ENCODE measurements around the gene MT3. TPM values are rescaled to one million over a fixed set of nuclear protein-coding genes. Genes with fewer than 3 reads are reported as not detected.
"Not testable (repeated sequence)": the region's sequence is repeated elsewhere in the genome, so short reads cannot be mapped to it uniquely, and the experiment has no call there.

MT3 gene
- total RNA-seq, 1 donor from 2014 or later: 7.9 TPM

GRCh38 chr16:56617212-56618085, 28.1 kb downstream of the MT3 start:
- no peaks in the 10 kb centered on the region for H3K27me3 Mint-ChIP-seq (ENCODE audit: low read depth)

DNA sequence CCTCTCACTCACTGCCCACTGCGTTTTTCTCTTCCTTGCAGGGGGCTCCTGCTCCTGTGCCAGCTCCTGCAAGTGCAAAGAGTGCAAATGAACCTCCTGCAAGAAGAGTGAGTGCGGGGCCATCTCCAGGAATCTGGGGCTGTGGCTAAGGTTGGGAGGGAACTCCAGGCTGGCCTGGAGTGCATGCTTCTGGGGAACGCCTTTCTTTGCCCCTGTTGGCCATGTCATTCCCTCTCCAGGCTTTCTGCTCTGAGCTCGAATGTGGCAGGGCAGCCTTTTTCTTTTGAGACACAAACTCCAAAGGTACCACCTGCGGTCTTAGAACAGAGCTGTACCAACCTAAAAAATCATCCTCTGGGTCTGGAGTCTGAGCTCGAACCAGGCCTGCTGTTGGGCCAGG, 28.8 kb downstream of the MT3 start:
- intact Hi-C loops (cut with micrococcal nuclease): loop anchor here (10.0 kb wide), 2 partner anchors 327 to 397 kb away; no protein-coding TSS in a partner anchor
- Mint-ChIP-seq H3K27me3 (ENCODE audit: low read depth) (no peaks in the 10 kb centered on the region), H3K36me3 (ENCODE audit: low read depth) (no peaks in the 10 kb centered on the region), H3K4me1 (ENCODE audit: low read depth) (peaks cover 45% of the 10 kb centered on the region), H3K9me3 (no peaks in the 10 kb centered on the region), H3K27ac (no peak overlapping the region), H3K4me3 (ENCODE audit: low read depth) (peak overlapping the region; percentile 87)
- DNase-seq (ENCODE audit: low spot score): no peak

More at GRCh38 chr16:56617212-56618085, 28.1 kb downstream of the MT3 start:
- no peaks in the 10 kb centered on the region for H3K36me3 Mint-ChIP-seq (ENCODE audit: low read depth)
- H3K4me3 Mint-ChIP-seq (ENCODE audit: low read depth): peak overlapping the region; percentile 87
- no peaks in the 10 kb centered on the region for H3K9me3 Mint-ChIP-seq
- intact Hi-C loops (cut with micrococcal nuclease): loop anchor here (1.0 to 10.0 kb wide), 5 partner anchors 8 to 397 kb away; partner anchors contain the start of genes MT1E and MT2A
- peak overlapping the region; percentile 68 for H3K27ac Mint-ChIP-seq
- H3K4me1 Mint-ChIP-seq (ENCODE audit: low read depth): peaks cover 48% of the 10 kb centered on the region
- DNase-seq (ENCODE audit: low spot score): peak; percentile 64

DNA sequence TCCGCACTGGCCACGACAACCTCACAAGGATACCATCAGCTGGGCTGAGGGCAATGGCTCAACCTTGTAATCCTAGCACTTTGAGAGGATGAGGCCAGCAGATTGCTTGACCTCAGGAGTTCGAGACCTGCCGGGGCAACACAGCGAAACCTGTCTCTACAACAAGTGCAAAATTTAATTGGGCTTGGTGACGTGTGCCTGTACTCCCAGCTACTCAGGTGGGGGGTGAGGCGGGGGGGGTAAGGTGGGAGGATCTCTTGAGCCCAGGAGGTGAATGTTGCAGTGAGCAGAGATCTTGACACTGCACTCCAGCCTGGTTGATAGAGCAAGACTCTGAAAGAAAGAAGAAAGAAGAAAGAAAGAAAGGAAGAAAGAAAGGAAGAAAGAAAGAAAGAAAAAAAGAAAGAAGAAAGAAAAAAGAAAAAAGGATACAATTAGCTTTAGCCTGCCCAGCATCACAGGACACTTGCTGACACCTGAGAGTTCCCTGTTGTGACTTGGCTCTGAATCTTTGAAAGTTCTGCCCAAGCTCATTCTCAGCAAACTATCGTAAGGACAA, 31.1 kb downstream of the MT3 start:
- no peak for DNase-seq (ENCODE audit: low spot score)
- Mint-ChIP-seq H3K27me3 (ENCODE audit: low read depth) (no peaks in the 10 kb centered on the region), H3K27ac (no peak overlapping the region), H3K4me1 (ENCODE audit: low read depth) (peaks cover 31% of the 10 kb centered on the region), H3K9me3 (no peaks in the 10 kb centered on the region), H3K36me3 (ENCODE audit: low read depth) (peaks cover 5% of the 10 kb centered on the region), H3K4me3 (ENCODE audit: low read depth) (no peak overlapping the region)
- intact Hi-C loops (cut with micrococcal nuclease): no loop called here

DNA sequence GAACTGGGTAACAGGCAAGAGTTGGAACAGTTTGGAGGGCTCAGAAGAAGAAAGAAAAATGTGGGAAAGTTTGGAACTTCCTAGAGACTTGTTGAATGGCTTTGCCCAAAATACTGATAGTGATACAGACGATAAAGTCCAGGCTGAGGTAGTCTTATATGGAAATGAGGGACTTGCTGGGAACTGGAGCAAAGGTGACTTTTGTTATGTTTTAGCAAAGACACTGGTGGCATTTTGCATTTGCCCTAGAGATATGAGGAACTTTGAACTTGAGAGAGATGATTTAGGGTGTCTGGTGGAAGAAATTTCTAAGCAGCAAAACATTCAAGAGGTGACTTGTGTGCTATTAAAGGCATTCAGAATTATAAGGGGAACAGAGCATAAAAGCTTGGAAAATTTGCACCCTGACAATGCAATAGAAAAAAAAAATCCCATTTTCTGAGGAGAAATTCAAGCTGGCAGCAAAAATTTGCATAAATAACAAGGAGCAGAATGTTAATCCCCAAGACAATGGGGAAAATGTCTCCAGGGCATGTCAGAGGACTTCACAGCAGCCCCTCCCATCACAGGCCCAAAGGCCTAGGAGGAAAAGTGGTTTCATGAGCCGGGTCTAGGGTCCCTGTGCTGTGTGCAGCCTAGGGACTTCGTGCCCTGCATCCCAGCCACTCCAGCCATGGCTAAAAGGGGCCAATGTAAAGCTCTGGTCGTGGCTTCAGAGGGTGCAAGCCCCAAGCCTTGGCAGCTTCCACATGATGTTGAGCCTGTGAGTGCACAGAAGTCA, 32.5 kb downstream of the MT3 start:
- peaks cover 31% of the 10 kb centered on the region for H3K4me1 Mint-ChIP-seq (ENCODE audit: low read depth)
- H3K4me3 Mint-ChIP-seq (ENCODE audit: low read depth); H3K27ac Mint-ChIP-seq; DNase-seq (ENCODE audit: low spot score); H3K9me3 Mint-ChIP-seq; H3K27me3 Mint-ChIP-seq (ENCODE audit: low read depth); H3K36me3 Mint-ChIP-seq (ENCODE audit: low read depth); intact Hi-C loops (cut with micrococcal nuclease): not testable (repeated sequence)

DNA sequence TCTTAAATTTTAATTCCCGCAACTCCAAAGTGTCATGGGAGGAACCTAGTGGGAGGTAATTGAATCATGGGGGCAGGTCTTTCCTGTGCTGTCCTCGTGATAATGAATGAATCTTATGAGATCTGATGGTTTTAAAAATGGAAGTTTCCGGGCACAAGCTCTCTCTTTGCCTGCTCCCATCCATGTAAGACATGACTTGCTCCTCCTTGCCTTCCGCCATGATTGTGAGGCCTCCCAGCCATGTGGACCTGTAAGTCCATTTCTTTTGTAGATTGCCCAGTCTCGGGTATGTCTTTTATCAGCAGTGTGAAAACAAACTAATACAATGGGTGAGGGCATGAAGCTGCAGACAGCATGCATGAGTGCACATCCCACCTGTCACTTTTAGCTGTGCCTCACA, 33.9 kb downstream of the MT3 start:
- H3K27ac Mint-ChIP-seq; H3K9me3 Mint-ChIP-seq; H3K4me3 Mint-ChIP-seq (ENCODE audit: low read depth); H3K36me3 Mint-ChIP-seq (ENCODE audit: low read depth); H3K27me3 Mint-ChIP-seq (ENCODE audit: low read depth); DNase-seq (ENCODE audit: low spot score); intact Hi-C loops (cut with micrococcal nuclease): not testable (repeated sequence)
- H3K4me1 Mint-ChIP-seq (ENCODE audit: low read depth): peaks cover 24% of the 10 kb centered on the region

DNA sequence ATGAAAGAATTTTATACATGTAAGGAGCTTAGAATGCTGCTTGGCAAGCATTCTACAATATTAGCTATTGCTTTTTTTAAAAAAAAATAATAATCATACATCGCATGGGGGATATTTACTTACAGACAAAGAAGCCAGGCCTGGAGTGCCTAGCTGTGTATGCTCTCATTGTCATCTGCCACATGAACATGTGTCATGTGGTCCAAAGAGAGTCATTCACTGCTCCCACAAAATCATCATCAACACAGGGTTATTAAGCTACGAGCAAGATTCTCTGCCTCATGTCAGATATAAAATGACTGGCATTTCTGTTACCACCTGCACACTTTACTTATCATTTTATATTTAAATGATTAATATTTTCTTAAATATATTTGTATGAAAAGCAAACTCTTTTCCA, 34.3 kb downstream of the MT3 start:
- H3K27me3 Mint-ChIP-seq (ENCODE audit: low read depth): peaks cover under 1% of the 10 kb centered on the region
- DNase-seq (ENCODE audit: low spot score): no peak
- H3K36me3 Mint-ChIP-seq (ENCODE audit: low read depth): peaks cover 7% of the 10 kb centered on the region
- no peaks in the 10 kb centered on the region for H3K9me3 Mint-ChIP-seq
- no peak overlapping the region for H3K4me3 Mint-ChIP-seq (ENCODE audit: low read depth)
- H3K4me1 Mint-ChIP-seq (ENCODE audit: low read depth): peaks cover 24% of the 10 kb centered on the region
- no peak overlapping the region for H3K27ac Mint-ChIP-seq
- intact Hi-C loops (cut with micrococcal nuclease): no loop called here

GRCh38 chr16:56625140-56625942, 36.0 kb downstream of the MT3 start, which contains the start of gene MT1E:
Gene MT1E (plus strand): TSS chr16:56625781. CDS start chr16:56625852, 71 bp downstream.
- Mint-ChIP-seq H3K9me3 (no peaks in the 10 kb centered on the region), H3K27me3 (ENCODE audit: low read depth) (peaks cover 5% of the 10 kb centered on the region), H3K36me3 (ENCODE audit: low read depth) (peaks cover 7% of the 10 kb centered on the region), H3K4me1 (ENCODE audit: low read depth) (peaks cover 24% of the 10 kb centered on the region), H3K4me3 (ENCODE audit: low read depth) (peak within 1 kb of the TSS; percentile 94), H3K27ac (peak within 1 kb of the TSS; percentile 95)
- intact Hi-C loops (cut with micrococcal nuclease): loop anchor here (1.0 to 5.0 kb wide), 4 partner anchors 8 to 48 kb away; partner anchors contain the start of gene MT2A
- DNase-seq (ENCODE audit: low spot score): peak; percentile 67

DNA sequence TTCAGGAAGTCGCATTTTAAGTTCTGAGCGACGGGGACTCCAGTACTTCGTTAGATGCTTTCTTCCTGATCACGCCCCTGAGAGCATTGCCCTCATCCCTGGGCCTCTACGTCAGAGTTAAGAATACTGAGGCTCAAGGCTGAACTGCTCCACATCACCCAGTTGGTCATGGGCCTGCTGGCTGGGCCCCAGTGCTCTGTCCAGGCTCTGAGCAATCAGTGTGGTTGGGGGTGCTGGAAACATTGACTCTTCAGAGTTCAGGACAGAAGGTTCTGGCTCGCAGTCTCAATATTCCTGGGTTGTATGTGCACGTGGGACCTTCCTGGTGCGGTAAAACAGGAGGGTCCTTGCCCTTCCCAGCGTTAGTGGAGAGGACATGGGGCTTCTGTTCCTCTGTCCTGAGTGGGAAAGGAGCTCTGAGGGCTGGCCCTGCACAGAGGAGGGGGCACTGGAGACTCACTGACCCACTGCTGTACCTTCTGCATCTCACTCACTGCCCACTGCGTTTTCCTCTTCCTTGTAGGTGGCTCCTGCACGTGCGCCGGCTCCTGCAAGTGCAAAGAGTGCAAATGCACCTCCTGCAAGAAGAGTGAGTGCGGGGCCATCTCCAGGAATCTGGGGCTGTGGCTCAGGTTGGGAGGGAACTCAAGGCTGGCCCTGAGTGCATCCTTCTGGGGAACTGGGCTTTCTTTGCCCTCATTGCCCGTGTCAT, 36.8 kb downstream of the MT3 start:
- intact Hi-C loops (cut with micrococcal nuclease): loop anchor here (1.0 to 5.0 kb wide), 4 partner anchors 9 to 49 kb away; partner anchors contain the start of gene MT2A

DNA sequence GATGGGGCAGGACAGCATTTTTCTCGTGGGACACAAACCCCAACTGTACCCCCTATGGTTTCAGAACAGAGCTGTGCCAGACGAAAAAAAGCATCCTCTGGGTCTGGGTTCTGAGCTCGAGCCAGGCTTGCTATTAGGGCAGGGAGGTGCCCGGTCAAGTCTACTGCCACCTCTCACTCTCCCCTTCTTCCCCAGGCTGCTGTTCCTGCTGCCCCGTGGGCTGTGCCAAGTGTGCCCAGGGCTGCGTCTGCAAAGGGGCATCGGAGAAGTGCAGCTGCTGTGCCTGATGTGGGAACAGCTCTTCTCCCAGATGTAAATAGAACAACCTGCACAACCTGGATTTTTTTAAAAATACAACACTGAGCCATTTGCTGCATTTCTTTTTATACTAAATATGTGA, 37.4 kb downstream of the MT3 start:
- no peak for DNase-seq (ENCODE audit: low spot score)
- Mint-ChIP-seq H3K4me1 (ENCODE audit: low read depth) (peaks cover 26% of the 10 kb centered on the region), H3K36me3 (ENCODE audit: low read depth) (peaks cover 7% of the 10 kb centered on the region), H3K4me3 (ENCODE audit: low read depth) (peak overlapping the region; percentile 94), H3K27me3 (ENCODE audit: low read depth) (peaks cover 17% of the 10 kb centered on the region), H3K9me3 (no peaks in the 10 kb centered on the region), H3K27ac (no peak overlapping the region)
- intact Hi-C loops (cut with micrococcal nuclease): loop anchor here (5.0 kb wide), 1 partner anchor 49 kb away; no protein-coding TSS in a partner anchor

More for the DNA sequence above, 36.8 kb downstream of the MT3 start:
- peaks cover 7% of the 10 kb centered on the region for H3K36me3 Mint-ChIP-seq (ENCODE audit: low read depth)
- H3K27me3 Mint-ChIP-seq (ENCODE audit: low read depth): peaks cover 11% of the 10 kb centered on the region
- no peaks in the 10 kb centered on the region for H3K9me3 Mint-ChIP-seq
- peak overlapping the region; percentile 93 for H3K27ac Mint-ChIP-seq
- peak overlapping the region; percentile 94 for H3K4me3 Mint-ChIP-seq (ENCODE audit: low read depth)
- peaks cover 25% of the 10 kb centered on the region for H3K4me1 Mint-ChIP-seq (ENCODE audit: low read depth)
- no peak for DNase-seq (ENCODE audit: low spot score)

DNA sequence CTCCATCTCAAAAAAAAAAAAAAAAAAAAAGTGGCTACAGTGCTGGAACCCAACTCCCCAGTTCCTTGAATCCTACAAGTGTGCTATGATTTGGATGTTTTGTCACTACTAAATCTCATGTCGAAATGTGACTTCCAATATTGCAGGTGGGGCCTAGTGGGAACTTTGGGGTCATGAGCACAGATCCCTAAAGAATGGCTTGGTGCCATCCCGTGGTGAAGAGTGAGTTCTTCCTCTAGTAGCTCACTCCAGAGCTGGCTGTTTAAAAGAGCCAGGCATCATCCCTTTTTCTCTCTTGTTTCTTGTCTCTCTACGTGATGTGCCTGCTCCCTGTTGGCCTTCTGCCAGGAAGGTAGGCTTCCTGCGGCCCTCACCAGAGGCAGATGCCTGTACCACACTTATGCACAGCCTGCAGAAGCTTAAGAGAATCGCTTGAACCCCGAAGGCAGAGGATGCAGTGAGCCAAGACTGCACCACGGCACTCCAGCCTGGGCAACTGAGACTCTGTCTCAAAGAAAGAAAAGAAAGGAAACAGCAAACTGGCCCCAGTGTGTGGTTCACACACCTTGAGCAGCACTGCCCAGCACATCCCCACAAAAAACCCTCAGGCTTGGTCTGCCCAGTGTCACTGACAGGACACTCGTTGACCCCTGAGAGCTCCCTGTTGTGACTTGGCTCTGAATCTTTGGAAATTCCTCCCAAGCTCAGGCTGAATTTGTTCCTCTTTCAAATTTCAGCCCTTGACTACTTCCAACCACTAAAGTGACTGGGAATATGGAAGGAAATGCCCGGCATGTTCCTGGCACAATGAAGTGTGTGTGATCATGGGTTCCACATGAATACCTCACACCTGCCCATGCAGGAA, 39.4 kb downstream of the MT3 start:
- Mint-ChIP-seq H3K36me3 (ENCODE audit: low read depth) (peaks cover 7% of the 10 kb centered on the region), H3K4me3 (ENCODE audit: low read depth) (no peak overlapping the region), H3K4me1 (ENCODE audit: low read depth) (peaks cover 33% of the 10 kb centered on the region), H3K9me3 (no peaks in the 10 kb centered on the region), H3K27me3 (ENCODE audit: low read depth) (peaks cover 33% of the 10 kb centered on the region), H3K27ac (no peak overlapping the region)
- no peak for DNase-seq (ENCODE audit: low spot score)
- intact Hi-C loops (cut with micrococcal nuclease): loop anchor here (5.0 kb wide), 1 partner anchor 51 kb away; no protein-coding TSS in a partner anchor

- no peak overlapping the region for H3K4me3 Mint-ChIP-seq (ENCODE audit: low read depth)
- DNase-seq (ENCODE audit: low spot score): no peak
- peaks cover 30% of the 10 kb centered on the region for H3K4me1 Mint-ChIP-seq (ENCODE audit: low read depth)
- peaks cover 7% of the 10 kb centered on the region for H3K36me3 Mint-ChIP-seq (ENCODE audit: low read depth)
- intact Hi-C loops (cut with micrococcal nuclease): loop anchor here (5.0 kb wide), 1 partner anchor 52 kb away; no protein-coding TSS in a partner anchor
- no peak overlapping the region for H3K27ac Mint-ChIP-seq
- H3K9me3 Mint-ChIP-seq: no peaks in the 10 kb centered on the region
- peaks cover 40% of the 10 kb centered on the region for H3K27me3 Mint-ChIP-seq (ENCODE audit: low read depth)
Measured at GRCh38 chr16:56629531-56629930, 40.2 kb downstream of the MT3 start.
